Measurements from ENCODE around the gene EBF3.
A peak's percentile ranks its signal among the peaks of the same experiment; 100 is the strongest.

The EBF3 gene

DNA sequence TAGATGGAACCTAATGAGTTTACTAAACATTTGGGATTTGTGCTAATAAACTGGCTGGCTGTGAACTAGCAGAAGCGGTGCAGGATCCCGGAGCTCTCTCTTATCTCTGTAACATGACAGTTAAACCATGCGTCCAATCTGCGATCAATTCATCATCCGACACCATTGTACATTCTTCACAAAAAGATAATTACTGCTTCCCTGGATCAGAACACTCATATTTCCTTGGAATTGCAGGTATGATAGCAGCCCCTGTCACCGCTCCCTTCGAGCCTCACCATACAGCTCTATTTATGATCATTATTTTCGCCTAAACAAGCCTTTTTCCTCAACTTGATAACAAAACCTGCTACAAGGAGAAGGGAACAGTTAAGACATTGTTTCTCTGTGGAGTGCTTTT lies 18.5 kb downstream of the EBF3 start:
- Mint-ChIP-seq H3K9me3 (peaks cover 3% of the 10 kb centered on the region), H3K27ac (peak overlapping the region; percentile 68 to 81 (median 74)), H3K36me3 (ENCODE audit: low read depth) (no peaks in the 10 kb centered on the region), H3K27me3 (ENCODE audit: low read depth) (peaks cover 12% of the 10 kb centered on the region), H3K4me3 (peak overlapping the region; percentile 31 to 59 (median 49)), H3K4me1 (peaks cover 66% of the 10 kb centered on the region)
- TF ChIP-seq, protein P1, sequence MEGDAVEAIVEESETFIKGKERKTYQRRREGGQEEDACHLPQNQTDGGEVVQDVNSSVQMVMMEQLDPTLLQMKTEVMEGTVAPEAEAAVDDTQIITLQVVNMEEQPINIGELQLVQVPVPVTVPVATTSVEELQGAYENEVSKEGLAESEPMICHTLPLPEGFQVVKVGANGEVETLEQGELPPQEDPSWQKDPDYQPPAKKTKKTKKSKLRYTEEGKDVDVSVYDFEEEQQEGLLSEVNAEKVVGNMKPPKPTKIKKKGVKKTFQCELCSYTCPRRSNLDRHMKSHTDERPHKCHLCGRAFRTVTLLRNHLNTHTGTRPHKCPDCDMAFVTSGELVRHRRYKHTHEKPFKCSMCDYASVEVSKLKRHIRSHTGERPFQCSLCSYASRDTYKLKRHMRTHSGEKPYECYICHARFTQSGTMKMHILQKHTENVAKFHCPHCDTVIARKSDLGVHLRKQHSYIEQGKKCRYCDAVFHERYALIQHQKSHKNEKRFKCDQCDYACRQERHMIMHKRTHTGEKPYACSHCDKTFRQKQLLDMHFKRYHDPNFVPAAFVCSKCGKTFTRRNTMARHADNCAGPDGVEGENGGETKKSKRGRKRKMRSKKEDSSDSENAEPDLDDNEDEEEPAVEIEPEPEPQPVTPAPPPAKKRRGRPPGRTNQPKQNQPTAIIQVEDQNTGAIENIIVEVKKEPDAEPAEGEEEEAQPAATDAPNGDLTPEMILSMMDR (IDR thresholded peaks at IDR 0.05; ENCODE audit: unreplicated experiment in 3 of 3), result no peak

DNA sequence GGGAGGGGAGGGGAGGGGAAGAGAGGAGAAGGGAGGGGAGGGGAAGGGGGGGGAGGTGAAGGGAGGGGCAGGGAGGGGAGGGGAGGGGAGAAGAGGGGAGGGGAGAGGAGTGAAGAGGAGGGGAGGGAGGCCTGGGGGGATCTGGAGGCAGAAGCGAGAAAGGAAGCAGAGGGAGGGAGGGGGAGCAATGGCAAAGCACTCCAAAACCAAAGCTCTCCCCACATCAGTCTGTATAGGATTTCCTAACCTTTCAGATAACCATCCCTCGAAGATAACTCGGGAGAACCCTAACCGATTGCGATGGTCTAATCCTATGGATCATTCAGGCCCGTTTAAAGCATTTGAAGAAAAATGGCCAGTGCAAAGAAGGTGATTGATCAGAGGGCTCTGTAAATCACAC lies 19.0 kb downstream of the EBF3 start:
- Mint-ChIP-seq H3K4me1 (peaks cover 66% of the 10 kb centered on the region), H3K9me3 (peaks cover 3% of the 10 kb centered on the region), H3K27me3 (ENCODE audit: low read depth) (peaks cover 9% of the 10 kb centered on the region), H3K27ac (peak overlapping the region in 2 of 3 experiments; percentile 68 to 74), H3K36me3 (ENCODE audit: low read depth) (no peaks in the 10 kb centered on the region), H3K4me3 (no peak overlapping the region)
- TF ChIP-seq, protein P1 (IDR thresholded peaks at IDR 0.05; ENCODE audit: unreplicated experiment in 3 of 3), result no peak

GRCh38 chr10:129944456-129944855 lies 19.6 kb downstream of the EBF3 start:
- H3K27ac Mint-ChIP-seq, result no peak overlapping the region
- no peak overlapping the region for H3K4me3 Mint-ChIP-seq
- peaks cover 10% of the 10 kb centered on the region for H3K27me3 Mint-ChIP-seq (ENCODE audit: low read depth)
- no peaks in the 10 kb centered on the region for H3K36me3 Mint-ChIP-seq (ENCODE audit: low read depth)
- TF ChIP-seq, protein P1 (IDR thresholded peaks at IDR 0.05; ENCODE audit: unreplicated experiment in 3 of 3), result no peak
- peaks cover 64% of the 10 kb centered on the region for H3K4me1 Mint-ChIP-seq
- H3K9me3 Mint-ChIP-seq, result peaks cover 3% of the 10 kb centered on the region

DNA sequence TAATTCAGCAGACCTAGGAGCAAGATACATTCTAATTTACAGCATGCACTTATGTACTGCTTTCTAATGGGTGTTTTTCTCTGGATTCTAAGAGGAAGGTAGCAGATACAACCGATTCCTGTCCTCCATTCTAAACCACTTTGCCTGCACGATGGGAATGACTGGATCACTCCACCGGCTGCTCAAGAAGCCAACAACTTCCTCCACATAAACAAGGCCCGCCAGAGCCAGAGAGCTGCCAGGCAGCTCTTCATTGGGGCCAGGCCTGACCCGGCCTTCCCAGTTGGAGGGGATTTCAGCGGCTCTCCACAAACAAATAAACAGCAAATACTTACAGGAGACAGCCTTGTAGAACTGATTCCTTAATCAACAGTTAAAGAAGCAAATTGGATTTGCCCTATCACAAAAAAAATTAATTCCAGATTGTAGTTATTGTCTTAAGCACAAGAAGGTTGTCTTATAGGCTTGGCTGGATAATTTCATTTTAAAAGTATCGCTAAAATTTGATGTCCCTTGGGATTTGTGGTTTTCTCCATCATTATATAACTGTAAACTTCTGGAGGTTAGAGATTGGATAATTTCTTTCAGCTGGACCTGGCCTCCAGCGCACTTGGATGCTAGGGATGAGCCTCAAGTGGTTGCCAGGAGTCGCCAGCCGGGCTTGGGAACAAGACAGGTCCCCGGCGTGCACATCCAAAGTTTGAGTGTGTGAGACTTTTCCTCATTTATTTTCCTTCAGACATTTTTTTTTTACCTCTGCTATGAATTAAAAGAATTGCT lies 20.9 kb downstream of the EBF3 start:
- no peak overlapping the region for H3K4me3 Mint-ChIP-seq
- peaks cover 3% of the 10 kb centered on the region for H3K9me3 Mint-ChIP-seq
- peaks cover 70% of the 10 kb centered on the region for H3K4me1 Mint-ChIP-seq
- TF ChIP-seq, protein P1 (IDR thresholded peaks at IDR 0.05; ENCODE audit: unreplicated experiment in 3 of 3), result no peak
- H3K27me3 Mint-ChIP-seq (ENCODE audit: low read depth), result peaks cover 13% of the 10 kb centered on the region
- H3K36me3 Mint-ChIP-seq (ENCODE audit: low read depth), result no peaks in the 10 kb centered on the region
- H3K27ac Mint-ChIP-seq, result peak overlapping the region in 2 of 3 experiments; percentile 40 to 59

DNA sequence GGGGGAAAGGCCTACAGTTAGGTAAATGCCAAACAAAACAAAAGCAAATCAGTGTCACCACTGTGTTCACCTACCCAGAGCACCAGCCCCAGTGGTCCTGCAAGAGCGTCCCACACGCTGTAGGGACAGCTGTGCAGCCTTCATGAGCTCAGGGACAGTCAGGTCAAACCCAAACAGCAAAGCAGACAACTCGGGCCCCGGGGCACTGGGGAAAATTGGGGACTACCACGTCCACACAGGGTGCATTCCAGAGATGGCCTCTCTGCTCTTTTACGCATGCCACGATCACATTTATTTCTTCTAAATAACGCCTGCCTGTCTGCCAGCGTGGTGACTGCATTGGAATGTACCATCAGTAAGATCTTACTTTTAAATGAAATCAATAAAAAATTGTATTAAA lies 21.7 kb downstream of the EBF3 start:
- Mint-ChIP-seq H3K9me3 (peaks cover 3% of the 10 kb centered on the region), H3K36me3 (ENCODE audit: low read depth) (no peaks in the 10 kb centered on the region), H3K27me3 (ENCODE audit: low read depth) (peaks cover 13% of the 10 kb centered on the region), H3K4me1 (peaks cover 70% of the 10 kb centered on the region), H3K4me3 (no peak overlapping the region), H3K27ac (no peak overlapping the region)
- TF ChIP-seq, protein P1 (IDR thresholded peaks at IDR 0.05; ENCODE audit: unreplicated experiment in 3 of 3), result no peak

DNA sequence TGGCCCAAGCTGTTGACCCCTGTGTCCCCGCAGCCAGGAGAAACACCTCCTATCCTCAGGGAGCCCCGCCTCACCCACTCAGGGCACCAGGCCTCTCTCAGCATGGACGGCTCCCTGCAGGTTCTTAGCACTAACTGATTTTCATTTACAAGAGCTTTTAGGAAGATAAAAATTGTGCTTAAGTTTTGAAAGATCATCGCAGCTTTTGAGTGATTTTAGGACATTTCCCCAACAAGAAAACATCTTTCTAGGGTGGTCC lies 22.1 kb downstream of the EBF3 start:
- Mint-ChIP-seq H3K27me3 (ENCODE audit: low read depth) (peaks cover 13% of the 10 kb centered on the region), H3K4me1 (peaks cover 68% of the 10 kb centered on the region), H3K4me3 (no peak overlapping the region), H3K36me3 (ENCODE audit: low read depth) (no peaks in the 10 kb centered on the region), H3K9me3 (peaks cover 3% of the 10 kb centered on the region), H3K27ac (no peak overlapping the region)
- TF ChIP-seq, protein P1 (IDR thresholded peaks at IDR 0.05; ENCODE audit: unreplicated experiment in 3 of 3), result no peak

Measured in nephron (organoid).